ENCODE measurements around the gene ZMYND8.

The ZMYND8 gene

DNA sequence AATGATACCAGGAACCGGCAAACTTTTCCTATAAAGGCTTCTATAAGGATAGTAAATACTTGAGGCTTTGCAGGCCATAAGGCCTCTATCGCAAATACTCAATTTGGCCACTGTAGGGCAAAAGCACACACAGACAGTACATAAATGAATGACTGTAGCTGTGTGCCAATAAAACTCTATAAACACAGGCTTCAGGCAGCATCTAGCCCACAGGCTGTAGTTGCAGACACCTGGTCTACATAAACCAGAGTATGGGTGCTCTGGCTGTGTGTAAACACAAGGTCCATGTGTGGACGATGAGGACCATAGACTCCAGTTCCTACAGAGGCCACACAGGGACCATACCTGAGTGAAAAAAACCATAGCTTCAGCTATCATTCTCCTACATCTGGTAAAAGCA lies 52.2 kb downstream of the ZMYND8 start:
- DNase-seq (ENCODE audit: low read depth): peak; percentile 98
- H3K4me3 ChIP-seq (ENCODE audit: low read depth, low read length): no peak overlapping the region
- TF ChIP-seq, protein P1, sequence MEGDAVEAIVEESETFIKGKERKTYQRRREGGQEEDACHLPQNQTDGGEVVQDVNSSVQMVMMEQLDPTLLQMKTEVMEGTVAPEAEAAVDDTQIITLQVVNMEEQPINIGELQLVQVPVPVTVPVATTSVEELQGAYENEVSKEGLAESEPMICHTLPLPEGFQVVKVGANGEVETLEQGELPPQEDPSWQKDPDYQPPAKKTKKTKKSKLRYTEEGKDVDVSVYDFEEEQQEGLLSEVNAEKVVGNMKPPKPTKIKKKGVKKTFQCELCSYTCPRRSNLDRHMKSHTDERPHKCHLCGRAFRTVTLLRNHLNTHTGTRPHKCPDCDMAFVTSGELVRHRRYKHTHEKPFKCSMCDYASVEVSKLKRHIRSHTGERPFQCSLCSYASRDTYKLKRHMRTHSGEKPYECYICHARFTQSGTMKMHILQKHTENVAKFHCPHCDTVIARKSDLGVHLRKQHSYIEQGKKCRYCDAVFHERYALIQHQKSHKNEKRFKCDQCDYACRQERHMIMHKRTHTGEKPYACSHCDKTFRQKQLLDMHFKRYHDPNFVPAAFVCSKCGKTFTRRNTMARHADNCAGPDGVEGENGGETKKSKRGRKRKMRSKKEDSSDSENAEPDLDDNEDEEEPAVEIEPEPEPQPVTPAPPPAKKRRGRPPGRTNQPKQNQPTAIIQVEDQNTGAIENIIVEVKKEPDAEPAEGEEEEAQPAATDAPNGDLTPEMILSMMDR (IDR thresholded peaks at IDR 0.05; ENCODE audit: control insufficient read depth, extremely low read depth, insufficient read depth): peak; percentile 28; the same call in 1 of the 2 replicates

DNA sequence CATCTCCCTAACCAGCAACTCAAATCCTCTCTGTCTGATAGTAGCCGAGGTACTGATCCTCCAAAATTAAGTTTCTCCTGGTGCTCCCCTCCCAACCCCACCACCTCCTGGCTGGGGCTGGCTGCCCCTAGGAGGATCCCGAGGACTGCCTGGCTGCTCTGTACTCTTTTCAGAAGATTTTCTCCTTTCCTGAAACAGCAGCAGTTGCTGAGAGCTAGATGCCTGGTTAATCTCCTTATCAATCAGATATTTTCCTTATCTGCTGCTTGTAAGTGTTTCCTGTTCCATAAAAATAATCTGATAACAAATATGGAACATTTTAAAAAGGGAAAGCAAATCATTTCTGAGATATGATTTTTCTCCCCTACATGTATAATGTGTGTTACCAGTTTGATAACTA lies 52.8 kb downstream of the ZMYND8 start:
- TF ChIP-seq, protein P1 (IDR thresholded peaks at IDR 0.05; ENCODE audit: control insufficient read depth, extremely low read depth, insufficient read depth): no peak
- H3K4me3 ChIP-seq (ENCODE audit: low read depth, low read length): no peak overlapping the region
- no peak for DNase-seq (ENCODE audit: low read depth)

DNA sequence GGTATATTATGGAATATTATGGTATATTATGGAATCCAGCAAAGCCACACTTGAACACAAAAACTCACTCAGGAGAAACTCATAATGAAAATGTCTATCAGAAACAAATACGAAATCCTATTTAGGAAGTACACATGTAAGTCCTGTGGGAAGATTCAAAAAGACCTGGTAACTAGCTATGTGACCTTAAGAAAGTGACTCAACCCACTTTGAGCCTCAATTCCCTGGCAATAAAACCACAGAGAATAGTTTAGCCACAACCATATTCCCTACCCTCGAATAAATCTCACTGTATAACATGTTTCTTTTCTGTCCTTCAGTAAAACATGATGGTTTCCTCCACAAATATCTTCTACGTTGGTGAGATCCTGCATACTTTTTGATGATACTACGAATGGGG lies 56.4 kb downstream of the ZMYND8 start:
- DNase-seq (ENCODE audit: low read depth): no peak
- TF ChIP-seq, protein P1 (IDR thresholded peaks at IDR 0.05; ENCODE audit: control insufficient read depth, extremely low read depth, insufficient read depth): no peak
- H3K4me3 ChIP-seq (ENCODE audit: low read depth, low read length): no peak overlapping the region

DNA sequence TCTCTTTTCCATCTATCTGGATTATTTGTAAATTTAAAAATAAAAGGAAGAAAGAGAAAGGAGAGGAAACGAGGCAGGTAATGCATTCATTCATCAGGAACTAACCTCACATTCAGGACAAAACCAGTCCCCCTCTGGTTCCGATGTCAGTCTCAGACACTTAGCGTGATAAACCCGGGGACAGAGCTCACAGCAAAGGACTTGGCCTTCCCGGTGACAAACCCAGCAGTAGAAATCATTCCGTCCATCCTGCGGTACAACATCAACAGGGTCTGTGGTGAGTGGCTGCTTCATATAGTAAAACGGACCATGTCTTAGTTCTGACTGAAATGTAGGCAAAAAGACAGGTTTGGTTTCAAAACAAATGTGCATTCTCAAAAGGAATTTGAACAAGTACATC lies 57.9 kb downstream of the ZMYND8 start:
- no peak overlapping the region for H3K4me3 ChIP-seq (ENCODE audit: low read depth, low read length)
- TF ChIP-seq, protein P1 (IDR thresholded peaks at IDR 0.05; ENCODE audit: control insufficient read depth, extremely low read depth, insufficient read depth): no peak
- DNase-seq (ENCODE audit: low read depth): no peak

DNA sequence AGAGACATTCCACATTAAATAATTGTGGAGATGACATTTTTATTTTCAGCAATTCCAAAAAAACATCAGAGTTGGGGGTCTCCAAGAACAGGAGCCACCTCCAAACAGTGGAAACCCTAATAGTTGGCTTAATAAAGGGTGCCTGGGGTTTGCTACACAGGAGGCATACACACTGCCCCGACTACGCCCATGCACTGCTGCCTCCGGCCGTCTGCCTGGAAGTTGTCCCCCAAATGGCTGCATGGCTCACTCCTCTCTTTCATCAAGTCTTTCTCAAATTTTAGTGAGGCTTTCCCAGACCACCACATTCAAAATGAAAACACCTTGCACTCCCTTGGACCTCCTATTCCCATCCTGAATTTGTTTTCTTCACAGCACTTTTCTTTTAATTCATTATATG lies 58.8 kb downstream of the ZMYND8 start:
- no peak for DNase-seq (ENCODE audit: low read depth)
- no peak overlapping the region for H3K4me3 ChIP-seq (ENCODE audit: low read depth, low read length)
- TF ChIP-seq, protein P1 (IDR thresholded peaks at IDR 0.05; ENCODE audit: control insufficient read depth, extremely low read depth, insufficient read depth): no peak

DNA sequence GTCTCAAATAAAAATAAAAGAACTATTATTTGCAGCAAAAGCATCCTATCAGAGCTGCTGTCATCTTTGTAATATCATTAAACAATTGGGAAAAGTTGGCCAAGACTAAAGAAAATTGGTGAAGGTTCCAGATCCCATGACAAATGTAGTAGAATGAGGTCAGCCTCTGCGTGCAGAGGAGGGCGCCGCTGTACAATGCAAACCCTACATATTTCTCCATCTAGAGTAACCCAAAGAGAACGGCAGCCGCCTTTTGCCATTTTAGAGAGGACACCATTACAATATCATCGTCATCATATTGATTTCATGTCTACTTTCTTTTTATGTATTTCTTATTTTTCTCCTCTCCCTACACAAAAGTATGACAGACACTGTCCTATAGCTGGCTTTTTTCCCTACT lies 59.5 kb downstream of the ZMYND8 start:
- DNase-seq (ENCODE audit: low read depth): no peak
- no peak overlapping the region for H3K4me3 ChIP-seq (ENCODE audit: low read depth, low read length)
- TF ChIP-seq, protein P1 (IDR thresholded peaks at IDR 0.05; ENCODE audit: control insufficient read depth, extremely low read depth, insufficient read depth): no peak

DNA sequence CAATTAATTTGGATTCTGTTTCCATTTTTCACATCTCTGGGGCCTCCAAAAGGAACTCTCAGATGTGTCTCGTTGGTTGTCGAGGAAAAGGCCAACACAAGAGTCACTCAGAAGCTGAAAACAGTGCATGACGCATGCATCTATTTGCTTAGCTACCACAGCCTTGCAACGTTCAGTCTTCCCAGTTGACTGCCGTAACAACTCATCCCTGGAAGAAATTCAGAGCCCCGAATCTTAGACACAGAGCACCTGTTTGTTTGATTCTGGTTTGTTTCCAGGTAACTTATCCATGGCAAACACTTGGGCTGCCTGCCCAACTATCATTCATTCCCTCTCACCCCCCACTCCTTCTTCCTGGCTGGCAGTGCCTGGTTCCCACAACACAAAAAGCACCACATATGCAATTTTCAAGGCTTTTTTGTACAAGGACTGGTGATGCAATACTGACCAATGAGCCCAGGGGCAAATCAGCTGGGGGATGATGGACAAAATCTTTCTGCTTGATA lies 60.5 kb downstream of the ZMYND8 start:
- TF ChIP-seq, protein P1 (IDR thresholded peaks at IDR 0.05; ENCODE audit: control insufficient read depth, extremely low read depth, insufficient read depth): no peak
- H3K4me3 ChIP-seq (ENCODE audit: low read depth, low read length): no peak overlapping the region
- DNase-seq (ENCODE audit: low read depth): no peak
